Heart left ventricle (tissue), 16 donors: ENCODE data around the gene HOXD8. TPM values are rescaled to one million over a fixed set of nuclear protein-coding genes. Genes with fewer than 3 reads are reported as not detected.

Experiments
- ATAC-seq, 4 donors: fragments of 200-7000 bp; cut with Tn5 transposase; one replicate each; pipeline ENCODE4 v1.9.1; 2020 to 2022; ENCODE audit warnings: moderate library complexity in 4 of 4, mild to moderate bottlenecking in 3 of 4, moderate number of reproducible peaks in 1 of 4
- DNase-seq, 5 donors: peaks; one replicate each; pipeline ENCODE4 v3.0.0-alpha.2; 2020
- H3K27ac ChIP-seq, 12 donors: fragments of 200-600 bp; sonication (generic) in 4 of 12; one replicate each; pipeline versions ENCODE4 v1.5.0 to v1.8.0; 2016 to 2022; ENCODE audit warnings: mild to moderate bottlenecking in 2 of 12
- H3K27me3 ChIP-seq, 9 donors: fragments of 200-600 bp; sonication (generic) in 2 of 9; one replicate each; pipeline versions ENCODE4 v1.5.1 to v1.8.0; 2016 to 2022; ENCODE audit warnings: mild to moderate bottlenecking in 3 of 9
- H3K36me3 ChIP-seq, 9 donors: fragments of 200-600 bp; sonication (generic) in 2 of 9; one replicate each; pipeline versions ENCODE4 v1.5.0 to v1.8.0; 2018 to 2022; ENCODE audit warnings: mild to moderate bottlenecking in 2 of 9
- H3K4me1 ChIP-seq, 12 donors: fragments of 200-600 bp; sonication (generic) in 4 of 12; one replicate each; pipeline versions ENCODE4 v1.5.0 to v1.8.0; 2016 to 2022; ENCODE audit warnings: mild to moderate bottlenecking in 3 of 12
- H3K4me3 ChIP-seq, 12 donors: fragments of 200-600 bp; sonication (generic) in 4 of 12; one replicate each; pipeline versions ENCODE4 v1.5.0 to v1.8.0; 2017 to 2022; ENCODE audit warnings: mild to moderate bottlenecking in 9 of 12, moderate library complexity in 4 of 12
- H3K9me3 ChIP-seq, 12 donors: fragments of 200-600 bp; sonication (generic) in 4 of 12; one replicate each; pipeline versions ENCODE4 v1.5.0 to v1.8.0; 2016 to 2022; ENCODE audit warnings: mild to moderate bottlenecking in 1 of 12
- CTCF ChIP-seq, 12 donors: fragments of 200-600 bp; sonication (generic) in 4 of 12; IDR thresholded peaks; one replicate each; pipeline versions ENCODE4 v1.5.0 to v1.8.0; 2018 to 2022; ENCODE audit warnings: antibody characterized with exemption in 12 of 12, mild to moderate bottlenecking in 5 of 12
- POLR2A ChIP-seq, 2 donors: fragments of 450-650 bp; IDR thresholded peaks; one replicate each; pipeline ENCODE4 v1.6.1; 2017; ENCODE audit warnings: antibody characterized with exemption in 2 of 2, mild to moderate bottlenecking in 2 of 2, moderate library complexity in 2 of 2
- WGBS, 4 donors: extraction: QIAGEN DNeasy Blood & Tissue Kit in 2 of 4; methylation state at CpG; one replicate each; pipeline versions ENCODE4 v1.1.5 to v1.1.7; 2013 to 2018; 5-methylcytosine and 5-hydroxymethylcytosine counted together
- intact Hi-C, 10 donors: fragments of 100-400 bp; cut with DNase I; formaldehyde crosslinking; loops; one replicate each; pipeline versions ENCODE4 v1.11.1 to v1.14.2; 2022
- polyA plus RNA-seq, 2 donors: library from polyadenylated mRNA; stranded (reverse); fragments of 200-250 nt; gene quantifications; one replicate each; pipeline ENCODE4 v1.2.3, GENCODE V29; 2013
- total RNA-seq, 9 donors: library from RNA; depleted of rRNA in 2 of 9; stranded (reverse); fragments of >200 nt in 2 of 9; fragmentation: NEBNext Ultra II Directional in 3 of 9; extraction: Animal tissue kit (Norgen Biotek cat#: 25700) in 3 of 9; gene quantifications; one replicate each; pipeline versions ENCODE4 v1.1.0 to v1.2.4, GENCODE V29; 2016 to 2023
- donor health status: ischemic (EF 13 %, LVEDD 7.1; RV severe dilation, severe dysfunction).
- donor health status: healthy with polysubstance abuse.
- donor health status: DM: no; HTN: yes; CAD: no.
- donor health status: DM: no; HTN: no; CAD: no.
- donor health status: ischemic (EF 25% LVEDD 6.9; RV normal size, moderate dysfunction).
- donor health status: ischemic (EF 25% LVEDD 5.7; RV mildly dilated, moderate dysfunction).
- donor health status: healthy.
- donor health status: DM: yes; HTN: yes; CAD: no.
- donor health status: ischemic (EF 35%, LVEDD 5.7; RV mildly dilated, moderate dysfunction).
- donor health status: nonischemic (EF 11% LVEDD 7.7; RV severe dilation, severe dysfunction).
- donor health status: DM: yes; HTN: yes; CAD: no.
- donor health status: PGD.
- donor health status: ischemic (EF 29% LVEDD 5.4; RV normal size, mild dysfunction).
- donor health status: nonischemic (EF 23%, LVEDD 6.1; RV moderate dilation, normal function).

Gene HOXD8
- total and polyA plus RNA-seq, 11 donors, result 0.21 to 1.8 (median 0.53) TPM

- DNase-seq (no peak), ATAC-seq (no peak)
- Histone ChIP-seq H3K9me3 (peaks cover 0 to 8% (median 0%) of the 10 kb centered on the region in 12 donors), H3K4me1 (peaks cover 0 to 52% (median 17%) of the 10 kb centered on the region in 12 donors), H3K27me3 (peaks cover 90 to 99% (median 97%) of the 10 kb centered on the region in 9 donors), H3K27ac (peak overlapping the region in 1 of 12 donors; percentile 84), H3K36me3 (no peaks in the 10 kb centered on the region), H3K4me3 (no peak overlapping the region)
- WGBS, 4 donors, result 5 to 12% (median 8%) methylated on average over 17 of the region's 17 CpGs
- intact Hi-C loops, result loop anchor here in 4 of 10 donors (2.0 to 10.0 kb wide), 4 partner anchors 79 to 667 kb away; partner anchors contain the start of gene LNPK (in 1 of the 4)
- TF ChIP-seq CTCF (IDR thresholded peaks at IDR 0.05) (no peak), POLR2A (IDR thresholded peaks at IDR 0.05) (no peak)
These were observed 48.1 kb upstream of the HOXD8 start for GRCh38 chr2:176081376-176081836.

GRCh38 chr2:176081837-176082524 lies 47.5 kb upstream of the HOXD8 start:
- 4 to 7% (median 7%) methylated on average over 20 to 62 of the region's 62 CpGs for WGBS, 4 donors
- peak overlapping the region in 1 of 12 donors; percentile 84 for H3K27ac ChIP-seq
- peaks cover 0 to 52% (median 17%) of the 10 kb centered on the region in 12 donors for H3K4me1 ChIP-seq

GRCh38 chr2:176082525-176082823 lies 47.0 kb upstream of the HOXD8 start:
- no peak for DNase-seq
- Histone ChIP-seq H3K27ac (peak overlapping the region in 1 of 12 donors; percentile 84), H3K4me1 (peaks cover 0 to 52% (median 18%) of the 10 kb centered on the region in 12 donors), H3K27me3 (peaks cover 88 to 99% (median 96%) of the 10 kb centered on the region in 9 donors), H3K36me3 (no peaks in the 10 kb centered on the region), H3K9me3 (peaks cover 0 to 8% (median 0%) of the 10 kb centered on the region in 12 donors), H3K4me3 (no peak overlapping the region)
- 7 to 9% (median 8%) methylated on average over 10 of the region's 10 CpGs for WGBS, 4 donors
- TF ChIP-seq POLR2A (IDR thresholded peaks at IDR 0.05), result no peak
- TF ChIP-seq CTCF (IDR thresholded peaks at IDR 0.05), result no peak
- no peak for ATAC-seq
- intact Hi-C loops, result loop anchor here in 3 of 10 donors (5.0 to 10.0 kb wide), 3 partner anchors 80 to 668 kb away; partner anchors contain the start of gene LNPK (in 1 of the 3)

More at GRCh38 chr2:176081837-176082524, 47.5 kb upstream of the HOXD8 start:
- no peak for DNase-seq
- no peak for ATAC-seq
- TF ChIP-seq CTCF (IDR thresholded peaks at IDR 0.05), result peak in 1 of 12 donors; percentile 7
- no peak for TF ChIP-seq POLR2A (IDR thresholded peaks at IDR 0.05)
- intact Hi-C loops, result loop anchor here in 4 of 10 donors (2.0 to 10.0 kb wide), 4 partner anchors 80 to 667 kb away; partner anchors contain the start of gene LNPK (in 1 of the 4)
- peaks cover 0 to 8% (median 0%) of the 10 kb centered on the region in 12 donors for H3K9me3 ChIP-seq
- peaks cover 88 to 99% (median 96%) of the 10 kb centered on the region in 9 donors for H3K27me3 ChIP-seq
- peak overlapping the region in 1 of 12 donors; percentile 3 for H3K4me3 ChIP-seq
- no peaks in the 10 kb centered on the region for H3K36me3 ChIP-seq
